ENCODE results near the gene LRRC14B.

Gene LRRC14B

DNA sequence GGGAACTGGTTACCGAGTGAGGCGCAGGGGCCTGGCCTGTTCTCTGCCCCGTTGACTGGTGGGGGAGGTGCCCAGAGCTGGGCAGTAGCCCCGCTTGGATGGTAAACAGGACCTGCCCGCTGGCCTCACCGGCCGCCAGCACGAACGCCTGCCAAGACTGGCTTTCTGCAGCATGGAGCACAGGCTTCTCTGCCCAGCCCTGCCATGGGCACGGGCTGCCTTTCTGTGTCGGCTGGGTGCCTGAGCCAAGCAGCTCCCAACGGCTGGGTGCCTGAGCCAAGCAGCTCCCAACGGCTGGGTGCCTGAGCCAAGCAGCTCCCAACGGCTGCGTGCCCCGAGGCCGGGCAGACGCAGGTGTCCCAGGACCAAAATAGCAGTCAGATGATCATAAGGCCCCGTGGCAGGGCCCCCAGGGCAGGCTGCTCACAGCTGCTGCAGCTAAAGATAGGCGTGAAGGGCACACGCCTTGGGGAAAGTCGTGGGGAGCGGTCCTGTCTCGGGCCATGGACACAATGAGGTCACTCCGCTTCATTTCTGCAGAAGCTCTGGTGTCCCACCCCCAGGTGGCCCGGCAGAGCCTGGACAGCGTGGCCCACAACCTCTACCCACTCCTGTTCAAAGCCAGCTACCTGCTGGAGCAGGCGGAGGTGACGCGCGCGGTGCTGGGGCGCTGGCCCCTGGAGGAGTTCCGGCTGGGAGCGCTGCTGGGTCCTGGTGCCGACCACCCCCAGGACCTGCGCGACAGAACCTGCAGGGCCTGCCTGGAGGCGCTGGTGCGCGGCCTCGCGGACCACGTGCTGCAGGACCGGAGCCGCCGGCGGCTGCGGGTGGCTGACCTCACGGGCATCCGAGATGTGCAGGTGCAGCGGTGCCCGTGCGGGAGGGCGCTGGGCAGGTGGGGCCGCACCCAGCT, at the start of gene LRRC14B:
LRRC14B (plus strand) TSS at position 460 of the 913 bp plus-strand sequence; CDS start at position 504, 44 bp downstream.
- peak; percentile 97 for DNase-seq (ENCODE audit: low spot score)

DNA sequence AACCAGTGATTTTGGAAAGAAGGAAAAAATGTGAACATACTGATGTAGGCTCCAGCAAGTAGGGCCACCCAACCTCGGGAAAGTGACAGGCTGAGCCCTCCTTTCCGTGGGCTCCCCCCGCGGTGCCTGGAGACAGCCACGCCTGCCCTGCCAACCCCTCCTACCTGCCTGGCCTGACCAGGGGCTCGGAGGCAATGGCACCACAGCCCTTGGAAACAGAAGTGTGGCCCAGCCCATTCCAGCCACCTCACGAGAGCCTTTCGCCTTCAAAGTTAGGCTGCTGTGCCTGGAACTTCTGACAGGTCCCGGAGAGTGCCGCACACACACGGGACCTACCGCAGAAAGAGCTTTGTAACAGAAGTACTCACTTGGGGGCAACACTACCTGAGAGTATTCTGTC, 49.5 kb upstream of the LRRC14B start:
- no peak for DNase-seq (ENCODE audit: low spot score)

GRCh38 chr5:142246-142810, 49.0 kb upstream of the LRRC14B start:
- DNase-seq (ENCODE audit: low spot score): no peak

GRCh38 chr5:143041-143440, 48.3 kb upstream of the LRRC14B start:
- DNase-seq (ENCODE audit: low spot score): no peak

GRCh38 chr5:144941-145340, 46.4 kb upstream of the LRRC14B start:
- DNase-seq (ENCODE audit: low spot score): no peak

- no peak for DNase-seq (ENCODE audit: low spot score)
Measured at GRCh38 chr5:145585-146323, 45.5 kb upstream of the LRRC14B start.

DNA sequence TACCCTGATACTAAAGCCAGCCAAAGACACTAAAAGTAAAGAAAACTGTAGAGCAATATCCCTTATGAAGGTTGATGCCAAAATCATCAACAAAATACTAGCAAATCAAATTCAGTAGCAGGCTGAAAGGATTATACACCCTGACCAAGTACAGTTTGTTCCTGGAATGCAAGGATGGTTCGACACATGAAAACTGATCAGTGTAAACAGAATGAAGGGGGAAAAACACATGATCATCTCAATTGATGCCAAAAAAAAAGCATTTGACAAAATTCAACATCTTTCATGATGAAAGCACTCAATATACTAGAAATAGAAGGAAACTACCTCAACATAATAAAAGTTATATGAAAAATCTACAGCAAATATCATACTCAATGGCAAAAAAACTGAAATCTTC, 43.5 kb upstream of the LRRC14B start:
- no peak for DNase-seq (ENCODE audit: low spot score)

DNA sequence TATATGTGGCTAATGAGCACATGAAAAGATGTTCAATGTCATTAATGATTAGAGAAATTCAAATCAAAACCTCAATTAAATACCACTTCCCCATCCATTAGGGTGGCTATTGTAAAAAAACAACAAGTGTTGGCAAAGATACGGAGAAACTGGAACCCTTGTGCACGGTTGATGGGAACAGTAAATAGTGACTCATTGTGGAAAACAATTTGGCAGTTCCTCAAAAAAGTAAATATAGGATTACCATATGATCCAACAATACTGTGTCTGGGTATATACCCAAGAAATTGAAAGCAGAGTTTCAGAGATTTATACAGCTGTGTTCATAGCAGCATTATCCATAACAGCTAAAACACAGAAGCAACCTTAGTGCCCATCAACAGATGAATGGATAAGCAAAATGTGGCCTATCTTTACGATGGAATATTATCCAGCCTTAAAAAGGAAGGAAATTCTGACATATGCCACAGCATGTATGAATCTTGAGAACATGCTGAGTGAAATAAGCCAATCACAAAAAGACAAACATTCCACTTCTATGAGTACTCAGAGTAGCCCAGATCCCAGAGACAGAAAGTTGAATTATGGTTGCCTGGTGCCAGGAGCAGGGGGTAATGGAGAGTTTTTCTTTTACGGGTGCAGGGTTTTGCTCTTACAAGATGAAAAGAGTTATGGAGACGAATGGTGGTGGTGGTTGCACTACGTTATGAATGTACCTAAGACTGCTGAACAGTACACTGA, 41.4 kb upstream of the LRRC14B start:
- DNase-seq (ENCODE audit: low spot score): no peak

DNA sequence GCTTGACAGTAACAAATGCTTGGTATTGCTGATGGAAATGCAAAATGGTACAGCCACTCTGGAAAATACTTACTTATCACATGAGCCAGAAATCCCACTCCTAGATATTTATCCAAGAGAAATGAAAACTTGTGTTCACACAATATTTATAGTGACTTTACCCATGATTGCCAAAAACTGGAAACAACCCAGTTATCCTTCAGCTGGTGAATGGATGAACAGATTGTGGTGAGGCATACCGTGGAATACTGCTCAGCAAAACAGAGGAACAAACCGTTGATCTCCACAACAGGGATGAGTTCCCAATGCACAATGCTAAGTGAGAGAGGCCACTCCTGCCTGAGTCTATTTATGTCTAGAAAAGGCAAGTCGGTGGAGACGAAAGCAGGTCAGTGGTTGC, 40.5 kb upstream of the LRRC14B start:
- DNase-seq (ENCODE audit: low spot score): no peak

DNA sequence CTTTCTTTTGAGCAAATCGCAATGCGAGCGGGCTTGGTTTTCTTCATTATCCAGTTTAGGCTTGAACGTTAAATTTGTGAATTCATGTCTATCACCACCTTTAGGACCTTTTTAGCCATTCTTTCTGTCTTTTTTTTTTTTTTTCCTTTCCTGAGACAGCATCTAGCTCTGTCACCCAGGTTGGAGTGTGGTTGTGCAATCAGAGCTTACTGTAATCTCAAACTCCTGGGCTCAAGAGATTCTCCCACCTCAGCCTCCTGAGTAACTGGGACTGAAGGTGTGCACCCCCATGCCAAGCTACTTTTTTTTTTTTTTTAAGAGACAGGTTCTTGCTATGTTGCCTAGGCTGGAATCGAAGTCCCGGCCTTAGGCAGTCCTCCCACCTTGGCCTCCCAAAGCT, 39.2 kb upstream of the LRRC14B start:
- DNase-seq (ENCODE audit: low spot score): no peak

- DNase-seq (ENCODE audit: low spot score): no peak
Measured at GRCh38 chr5:153256-153655, 38.0 kb upstream of the LRRC14B start.

DNA sequence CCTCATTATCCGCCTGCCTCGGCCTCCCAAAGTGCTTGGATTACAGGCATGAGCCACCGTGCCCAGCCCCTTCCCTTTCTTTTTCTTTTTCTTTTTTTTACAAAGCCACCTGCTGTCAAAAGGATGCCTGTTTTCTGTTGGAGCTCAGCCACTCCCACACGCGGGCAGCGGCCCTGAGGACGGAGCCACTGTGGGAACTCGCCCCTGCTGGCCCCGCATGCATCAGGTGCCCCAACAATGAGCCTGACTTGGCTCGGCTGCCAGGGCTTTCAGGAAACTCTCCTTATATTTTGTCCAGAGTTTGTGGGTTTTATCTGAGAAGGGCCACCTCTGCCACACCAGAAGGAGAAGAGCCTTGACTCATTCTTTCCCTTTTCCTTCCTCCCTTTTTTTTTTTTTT, 37.1 kb upstream of the LRRC14B start:
- DNase-seq (ENCODE audit: low spot score): no peak

DNA sequence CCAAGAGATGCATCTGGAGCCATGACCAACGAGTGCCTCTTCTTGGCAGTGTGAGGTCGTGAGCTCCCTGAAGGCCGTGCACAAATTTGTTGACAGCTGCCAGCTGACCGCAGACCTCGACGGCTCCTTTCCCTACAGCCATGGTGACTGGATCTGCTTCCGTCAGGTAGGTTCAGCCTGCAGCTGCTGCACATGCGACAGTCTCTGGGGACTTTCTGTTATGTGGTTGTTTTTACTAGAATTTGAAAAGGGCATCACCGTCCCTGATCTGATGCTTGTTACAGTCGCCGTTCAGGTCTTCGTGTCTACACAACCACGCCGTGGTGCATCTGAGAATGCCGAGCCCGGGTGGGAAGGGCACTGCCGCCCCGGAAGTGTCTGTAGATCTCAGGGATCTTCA, 36.5 kb upstream of the LRRC14B start:
- DNase-seq (ENCODE audit: low spot score): peak; percentile 85

- no peak for DNase-seq (ENCODE audit: low spot score)
Measured at GRCh38 chr5:155651-156410, 35.5 kb upstream of the LRRC14B start.

DNA sequence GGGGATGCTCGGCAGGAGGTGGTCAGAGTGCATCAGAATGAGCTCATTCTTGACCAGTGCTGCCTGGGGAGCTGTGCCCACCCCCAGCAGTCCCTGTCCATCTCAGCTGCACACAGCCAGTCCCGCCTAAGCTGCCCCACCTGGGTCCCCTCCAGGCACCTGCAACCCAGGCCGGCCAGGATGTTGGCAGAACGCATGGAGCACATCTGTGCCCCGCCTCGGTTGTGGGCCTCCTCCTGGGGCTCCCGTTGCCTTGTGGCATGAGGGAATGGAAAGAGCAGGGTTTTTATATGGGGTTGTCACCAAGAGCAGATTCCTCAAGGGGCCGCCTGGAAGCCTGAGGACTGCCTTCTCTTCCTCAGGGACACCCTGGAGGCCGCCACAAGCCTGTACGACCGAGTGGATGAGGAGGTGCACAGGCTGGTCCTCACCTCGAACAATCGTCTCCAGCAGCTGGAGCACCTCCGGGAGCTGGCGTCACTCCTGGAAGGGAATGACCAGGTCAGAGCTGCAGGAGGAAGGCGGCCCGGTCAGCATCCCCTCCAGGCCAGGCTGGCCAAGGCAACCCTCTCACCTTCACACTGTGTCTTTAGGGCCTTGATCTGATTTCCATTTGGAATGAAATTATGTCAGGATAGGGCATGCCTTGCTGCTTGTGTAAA, 34.8 kb upstream of the LRRC14B start:
- DNase-seq (ENCODE audit: low spot score): no peak

- no peak for DNase-seq (ENCODE audit: low spot score)
Measured at GRCh38 chr5:157126-157715, 34.1 kb upstream of the LRRC14B start.

DNA sequence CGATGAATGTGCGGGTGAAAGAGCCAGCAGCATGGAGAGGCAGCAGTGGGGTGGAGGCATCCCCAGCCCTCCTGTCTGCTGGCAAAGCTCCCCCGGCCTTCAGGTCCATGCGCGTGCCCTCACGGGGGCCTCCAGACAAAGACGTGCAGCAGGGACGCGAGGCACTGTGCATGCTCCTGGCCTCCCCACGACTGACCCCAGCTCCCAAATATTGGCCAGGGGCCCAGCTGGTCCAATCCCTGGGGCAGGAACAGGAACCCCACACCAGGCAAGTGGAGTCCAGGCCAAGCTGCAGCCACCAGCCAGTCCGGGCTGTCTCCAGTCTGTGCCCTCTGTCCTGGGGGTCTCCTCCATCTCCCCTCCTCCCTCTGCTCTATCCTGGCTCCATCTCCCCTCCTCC, 33.5 kb upstream of the LRRC14B start:
- no peak for DNase-seq (ENCODE audit: low spot score)

DNA sequence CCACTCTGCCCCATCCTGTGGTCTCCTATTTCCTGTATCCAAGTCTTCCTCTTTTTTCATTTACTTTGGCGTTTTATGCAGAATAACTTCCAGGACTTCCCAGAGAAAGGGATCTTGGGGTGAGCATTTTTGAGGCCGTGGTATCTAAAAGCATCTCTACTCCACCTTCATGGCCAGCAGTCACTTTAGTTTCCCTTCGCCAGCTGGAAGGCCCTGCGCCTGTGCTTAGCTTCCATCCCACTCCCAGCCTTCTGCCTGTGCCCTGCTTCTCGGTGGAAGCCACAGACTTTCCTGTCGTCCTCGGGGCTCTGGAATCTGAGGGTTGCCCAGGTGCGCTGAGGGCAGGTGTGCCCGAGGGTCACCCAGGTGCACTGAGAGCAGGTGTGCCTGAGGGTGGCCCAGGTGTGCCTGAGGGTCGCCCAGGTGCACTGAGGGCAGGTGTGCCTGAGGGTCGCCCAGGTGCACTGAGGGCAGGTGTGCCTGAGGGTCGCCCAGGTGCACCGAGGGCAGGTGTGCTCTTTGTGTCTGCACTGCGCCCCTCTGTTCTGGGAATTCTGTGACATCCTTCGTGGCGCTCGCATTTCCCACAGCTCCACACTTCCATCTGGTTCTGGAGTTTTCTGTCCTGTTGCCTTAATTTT, 32.4 kb upstream of the LRRC14B start:
- no peak for DNase-seq (ENCODE audit: low spot score)

GRCh38 chr5:159448-160172, 31.7 kb upstream of the LRRC14B start:
- no peak for DNase-seq (ENCODE audit: low spot score)

Measured in NAMALWA (cell line).